Mammary epithelial cell (primary cell): ENCODE results near the gene LRP11.

Experiments
- EZH2 ChIP-seq: IDR thresholded peaks from 2 replicates; pipeline ENCODE4 v1.6.1; 2012; ENCODE audit warnings: low read length, inconsistent platforms, borderline replicate concordance
- TF ChIP-seq, protein P1 (sequence below), 2 donors: IDR thresholded peaks in 1 of 2; conservative IDR thresholded peaks in 1 of 2; 2 replicates each; pipeline ENCODE4 v1.5.1; 2011 to 2012; ENCODE audit warnings: inconsistent platforms in 2 of 2, low read length in 2 of 2, mild to moderate bottlenecking in 2 of 2, control low read depth in 1 of 2, low read depth in 1 of 2; ENCODE audit not compliant: insufficient read depth in 1 of 2; ENCODE audit errors: extremely low read depth in 1 of 2

- TF ChIP-seq, protein P1, sequence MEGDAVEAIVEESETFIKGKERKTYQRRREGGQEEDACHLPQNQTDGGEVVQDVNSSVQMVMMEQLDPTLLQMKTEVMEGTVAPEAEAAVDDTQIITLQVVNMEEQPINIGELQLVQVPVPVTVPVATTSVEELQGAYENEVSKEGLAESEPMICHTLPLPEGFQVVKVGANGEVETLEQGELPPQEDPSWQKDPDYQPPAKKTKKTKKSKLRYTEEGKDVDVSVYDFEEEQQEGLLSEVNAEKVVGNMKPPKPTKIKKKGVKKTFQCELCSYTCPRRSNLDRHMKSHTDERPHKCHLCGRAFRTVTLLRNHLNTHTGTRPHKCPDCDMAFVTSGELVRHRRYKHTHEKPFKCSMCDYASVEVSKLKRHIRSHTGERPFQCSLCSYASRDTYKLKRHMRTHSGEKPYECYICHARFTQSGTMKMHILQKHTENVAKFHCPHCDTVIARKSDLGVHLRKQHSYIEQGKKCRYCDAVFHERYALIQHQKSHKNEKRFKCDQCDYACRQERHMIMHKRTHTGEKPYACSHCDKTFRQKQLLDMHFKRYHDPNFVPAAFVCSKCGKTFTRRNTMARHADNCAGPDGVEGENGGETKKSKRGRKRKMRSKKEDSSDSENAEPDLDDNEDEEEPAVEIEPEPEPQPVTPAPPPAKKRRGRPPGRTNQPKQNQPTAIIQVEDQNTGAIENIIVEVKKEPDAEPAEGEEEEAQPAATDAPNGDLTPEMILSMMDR (conservative IDR thresholded peaks at IDR 0.05 in 1 of 2, IDR thresholded peaks at IDR 0.05 in 1 of 2; ENCODE audit: extremely low read depth in 1 of 2, insufficient read depth in 1 of 2, low read depth in 1 of 2, low read length in 2 of 2), result no peak
- no peak for TF ChIP-seq EZH2
These were observed 35.9 kb upstream of the LRP11 start for GRCh38 chr6:149899926-149900619.
